PC-3 (cell line): ENCODE data around the gene PPIP5K1.
"Not testable (repeated sequence)": the region's sequence is repeated elsewhere in the genome, so short reads cannot be mapped to it uniquely, and the experiment has no call there.

Source experiments
- EZH2 ChIP-seq: fragments of 300-600 bp; sonication (generic); IDR thresholded peaks from one replicate; pipeline ENCODE4 v1.6.1; 2017; ENCODE audit warnings: antibody characterized with exemption, mild to moderate bottlenecking, low read length; ENCODE audit not compliant: unreplicated experiment
- TF ChIP-seq, protein P1 (sequence below): fragments of 300-600 bp; sonication (generic); conservative IDR thresholded peaks from 2 replicates; pipeline ENCODE4 v1.5.1; 2017; ENCODE audit warnings: antibody characterized with exemption, low read depth, mild to moderate bottlenecking, low read length

DNA sequence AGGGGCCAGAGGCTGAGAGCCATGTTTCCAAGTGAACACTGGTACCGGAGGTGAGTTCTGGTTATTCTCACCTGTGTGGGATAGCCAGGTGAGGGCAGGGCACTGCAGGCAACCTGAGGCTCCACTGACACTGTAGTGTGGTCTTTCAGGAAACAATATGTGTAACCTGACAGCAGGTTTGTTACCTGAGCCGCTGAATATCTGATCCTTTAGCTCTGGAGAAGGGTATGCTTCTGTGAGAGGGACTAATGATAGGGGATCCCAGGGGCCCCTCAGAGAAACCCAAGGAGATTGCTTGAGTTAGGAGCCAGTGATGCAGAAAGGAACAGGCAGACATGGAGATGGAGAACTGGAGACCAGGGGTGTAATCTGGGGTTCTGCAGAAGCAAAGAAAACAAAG lies 28.7 kb upstream of the PPIP5K1 start, which contains the start of gene STRC:
- TF ChIP-seq EZH2: not testable (repeated sequence)
- TF ChIP-seq, protein P1, sequence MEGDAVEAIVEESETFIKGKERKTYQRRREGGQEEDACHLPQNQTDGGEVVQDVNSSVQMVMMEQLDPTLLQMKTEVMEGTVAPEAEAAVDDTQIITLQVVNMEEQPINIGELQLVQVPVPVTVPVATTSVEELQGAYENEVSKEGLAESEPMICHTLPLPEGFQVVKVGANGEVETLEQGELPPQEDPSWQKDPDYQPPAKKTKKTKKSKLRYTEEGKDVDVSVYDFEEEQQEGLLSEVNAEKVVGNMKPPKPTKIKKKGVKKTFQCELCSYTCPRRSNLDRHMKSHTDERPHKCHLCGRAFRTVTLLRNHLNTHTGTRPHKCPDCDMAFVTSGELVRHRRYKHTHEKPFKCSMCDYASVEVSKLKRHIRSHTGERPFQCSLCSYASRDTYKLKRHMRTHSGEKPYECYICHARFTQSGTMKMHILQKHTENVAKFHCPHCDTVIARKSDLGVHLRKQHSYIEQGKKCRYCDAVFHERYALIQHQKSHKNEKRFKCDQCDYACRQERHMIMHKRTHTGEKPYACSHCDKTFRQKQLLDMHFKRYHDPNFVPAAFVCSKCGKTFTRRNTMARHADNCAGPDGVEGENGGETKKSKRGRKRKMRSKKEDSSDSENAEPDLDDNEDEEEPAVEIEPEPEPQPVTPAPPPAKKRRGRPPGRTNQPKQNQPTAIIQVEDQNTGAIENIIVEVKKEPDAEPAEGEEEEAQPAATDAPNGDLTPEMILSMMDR: not testable (repeated sequence)
